OCI-LY1 (cell line): ENCODE results near the gene SERTAD2.

Experiments
- CTCF ChIP-seq: fragments of 200-600 bp; sonication (generic), shearing (Covaris generic); IDR thresholded peaks from 2 replicates; pipeline ENCODE4 v1.5.1; 2017; ENCODE audit warnings: mild to moderate bottlenecking, antibody characterized with exemption, low read length, moderate library complexity, mixed read lengths
- EZH2 ChIP-seq: fragments of 200-600 bp; sonication (generic), shearing (Covaris generic); IDR thresholded peaks from 2 replicates; pipeline ENCODE4 v1.8.0; 2017; ENCODE audit warnings: borderline replicate concordance, mixed run types, mild to moderate bottlenecking, antibody characterized with exemption, low read length, moderate library complexity, mixed read lengths

GRCh38 chr2:64666810-64667438 is 13.2 kb upstream of the SERTAD2 start:
- TF ChIP-seq CTCF (no peak), EZH2 (no peak)
